Neural crest cell (in vitro differentiated cells): ENCODE results near the gene ADAT2. TPM values are rescaled to one million over a fixed set of nuclear protein-coding genes. Genes with fewer than 3 reads are reported as not detected.

ENCODE experiments used
- DNase-seq: peaks from one replicate; pipeline ENCODE4 v3.0.0; 2021; ENCODE audit warnings: low read depth, mixed read lengths, low spot score
- H3K27ac Mint-ChIP-seq: one replicate; pipeline ENCODE4 v1.8.0; 2021; ENCODE audit warnings: mild to moderate bottlenecking, mixed read lengths; ENCODE audit not compliant: unreplicated experiment
- H3K27me3 Mint-ChIP-seq: 2 replicates; pipeline ENCODE4 v1.8.0; 2021; ENCODE audit warnings: low read depth, mild to moderate bottlenecking, mixed read lengths
- H3K36me3 Mint-ChIP-seq: 2 replicates; pipeline ENCODE4 v1.8.0; 2021; ENCODE audit warnings: low read depth, mild to moderate bottlenecking, mixed read lengths
- H3K4me1 Mint-ChIP-seq: 2 replicates; pipeline ENCODE4 v1.8.0; 2021; ENCODE audit warnings: mixed read lengths
- H3K4me3 Mint-ChIP-seq: one replicate; pipeline ENCODE4 v1.8.0; 2021; ENCODE audit warnings: mild to moderate bottlenecking, mixed read lengths
- H3K9me3 Mint-ChIP-seq: 2 replicates; pipeline ENCODE4 v1.8.0; 2021; ENCODE audit warnings: mixed read lengths
- total RNA-seq: library from RNA; stranded (reverse); gene quantifications from 2 replicates; pipeline ENCODE4 v1.2.1, GENCODE V29; 2021
- TF ChIP-seq, protein P1 (sequence below): fragments of 200-600 bp; sonication (generic); conservative IDR thresholded peaks from 2 replicates; pipeline ENCODE4 v1.5.0; 2021; ENCODE audit warnings: antibody characterized with exemption, mild to moderate bottlenecking

Gene ADAT2
- total RNA-seq, 1 donor from 2014 or later: 10.1 TPM

DNA sequence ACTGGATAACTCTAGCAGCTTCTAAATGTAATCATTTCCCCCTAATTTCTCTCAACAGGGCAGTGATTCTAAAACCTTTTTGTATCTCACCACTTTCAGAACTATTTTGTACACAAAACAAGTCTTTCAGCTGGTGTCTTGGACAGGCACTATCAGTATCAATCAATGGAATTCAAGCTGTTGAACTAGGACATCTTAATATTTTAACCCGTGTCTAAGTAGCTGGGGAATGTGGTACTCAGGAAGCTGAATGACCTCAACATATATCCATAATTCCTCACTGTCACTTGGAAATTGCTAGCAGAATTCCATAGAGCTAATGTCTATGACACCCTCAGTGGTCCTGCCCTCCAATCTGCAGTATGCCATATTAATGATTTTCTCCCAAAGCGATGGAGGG is 24.5 kb downstream of the ADAT2 start:
- TF ChIP-seq, protein P1, sequence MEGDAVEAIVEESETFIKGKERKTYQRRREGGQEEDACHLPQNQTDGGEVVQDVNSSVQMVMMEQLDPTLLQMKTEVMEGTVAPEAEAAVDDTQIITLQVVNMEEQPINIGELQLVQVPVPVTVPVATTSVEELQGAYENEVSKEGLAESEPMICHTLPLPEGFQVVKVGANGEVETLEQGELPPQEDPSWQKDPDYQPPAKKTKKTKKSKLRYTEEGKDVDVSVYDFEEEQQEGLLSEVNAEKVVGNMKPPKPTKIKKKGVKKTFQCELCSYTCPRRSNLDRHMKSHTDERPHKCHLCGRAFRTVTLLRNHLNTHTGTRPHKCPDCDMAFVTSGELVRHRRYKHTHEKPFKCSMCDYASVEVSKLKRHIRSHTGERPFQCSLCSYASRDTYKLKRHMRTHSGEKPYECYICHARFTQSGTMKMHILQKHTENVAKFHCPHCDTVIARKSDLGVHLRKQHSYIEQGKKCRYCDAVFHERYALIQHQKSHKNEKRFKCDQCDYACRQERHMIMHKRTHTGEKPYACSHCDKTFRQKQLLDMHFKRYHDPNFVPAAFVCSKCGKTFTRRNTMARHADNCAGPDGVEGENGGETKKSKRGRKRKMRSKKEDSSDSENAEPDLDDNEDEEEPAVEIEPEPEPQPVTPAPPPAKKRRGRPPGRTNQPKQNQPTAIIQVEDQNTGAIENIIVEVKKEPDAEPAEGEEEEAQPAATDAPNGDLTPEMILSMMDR: no peak
- DNase-seq: no peak
- Mint-ChIP-seq H3K36me3 (peaks cover 5% of the 10 kb centered on the region), H3K27ac (no peak overlapping the region), H3K4me1 (no peaks in the 10 kb centered on the region), H3K27me3 (no peaks in the 10 kb centered on the region), H3K4me3 (no peak overlapping the region), H3K9me3 (no peaks in the 10 kb centered on the region)

DNA sequence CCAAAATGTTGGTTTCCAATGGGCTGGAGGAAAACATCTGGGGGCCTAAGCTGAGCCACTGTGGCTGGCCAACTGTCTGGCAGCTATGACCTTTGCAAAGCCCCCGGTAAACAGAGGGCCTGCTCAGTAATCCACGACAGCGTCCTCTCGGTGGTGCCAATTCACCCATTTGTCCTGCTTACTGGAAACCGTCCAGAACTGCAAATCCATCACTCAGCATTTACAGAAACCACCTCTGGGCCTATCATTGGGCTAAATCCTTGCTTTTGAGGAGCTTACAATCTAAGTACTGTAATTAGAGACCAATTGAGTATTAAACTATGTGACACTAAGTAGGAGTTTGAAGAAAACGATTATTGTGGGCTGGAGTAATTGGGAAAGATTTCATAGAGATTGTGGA is 31.0 kb downstream of the ADAT2 start:
- Mint-ChIP-seq H3K9me3 (no peaks in the 10 kb centered on the region), H3K4me1 (no peaks in the 10 kb centered on the region), H3K27ac (no peak overlapping the region), H3K27me3 (no peaks in the 10 kb centered on the region), H3K36me3 (peaks cover 3% of the 10 kb centered on the region), H3K4me3 (no peak overlapping the region)
- TF ChIP-seq, protein P1: no peak
- no peak for DNase-seq

DNA sequence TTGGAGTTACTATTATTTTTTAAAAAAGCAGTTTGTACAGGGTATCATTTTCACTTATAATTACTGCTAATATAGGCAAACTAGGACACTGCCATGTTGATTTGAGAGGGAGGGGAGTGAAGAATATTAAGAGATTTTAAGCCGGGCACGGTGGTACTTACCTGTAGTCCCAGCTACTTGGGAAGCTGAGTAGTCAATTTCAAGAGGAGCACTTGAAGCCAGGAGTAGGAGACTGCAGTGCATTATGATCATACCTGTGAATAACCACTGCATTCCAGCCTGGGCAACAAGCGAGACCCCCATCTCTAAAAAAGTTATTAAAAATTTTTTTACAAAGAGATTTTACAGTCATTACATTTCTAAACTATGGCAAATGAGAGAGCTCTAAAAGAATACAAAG is 35.7 kb downstream of the ADAT2 start:
- Mint-ChIP-seq H3K27ac (no peak overlapping the region), H3K9me3 (peaks cover 3% of the 10 kb centered on the region), H3K4me3 (no peak overlapping the region), H3K27me3 (no peaks in the 10 kb centered on the region), H3K36me3 (no peaks in the 10 kb centered on the region), H3K4me1 (peaks cover 9% of the 10 kb centered on the region)
- TF ChIP-seq, protein P1: no peak
- DNase-seq: no peak

DNA sequence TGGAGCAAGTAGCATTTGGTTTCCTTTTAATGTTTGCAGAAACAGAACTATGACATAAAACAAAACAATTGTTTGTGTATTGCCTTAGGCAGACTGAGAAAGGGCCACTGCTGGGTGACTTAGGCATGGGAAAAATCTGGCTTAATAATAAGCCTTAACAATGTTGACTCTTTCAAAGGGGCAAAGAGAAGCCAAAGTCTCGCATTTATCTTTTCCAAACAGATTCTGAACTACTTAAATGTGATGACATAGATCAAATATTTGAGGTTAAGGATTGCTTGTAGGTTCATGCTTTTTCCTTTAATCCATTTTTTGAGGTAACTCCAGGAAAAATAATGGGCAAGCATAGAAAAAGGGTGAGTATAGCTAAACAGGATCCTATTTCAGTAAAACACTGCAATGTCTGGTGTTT is 39.6 kb downstream of the ADAT2 start:
- H3K9me3 Mint-ChIP-seq: peaks cover 8% of the 10 kb centered on the region
- no peaks in the 10 kb centered on the region for H3K36me3 Mint-ChIP-seq
- no peak overlapping the region for H3K27ac Mint-ChIP-seq
- peaks cover 9% of the 10 kb centered on the region for H3K4me1 Mint-ChIP-seq
- H3K27me3 Mint-ChIP-seq: no peaks in the 10 kb centered on the region
- TF ChIP-seq, protein P1: no peak
- H3K4me3 Mint-ChIP-seq: no peak overlapping the region
- DNase-seq: no peak

DNA sequence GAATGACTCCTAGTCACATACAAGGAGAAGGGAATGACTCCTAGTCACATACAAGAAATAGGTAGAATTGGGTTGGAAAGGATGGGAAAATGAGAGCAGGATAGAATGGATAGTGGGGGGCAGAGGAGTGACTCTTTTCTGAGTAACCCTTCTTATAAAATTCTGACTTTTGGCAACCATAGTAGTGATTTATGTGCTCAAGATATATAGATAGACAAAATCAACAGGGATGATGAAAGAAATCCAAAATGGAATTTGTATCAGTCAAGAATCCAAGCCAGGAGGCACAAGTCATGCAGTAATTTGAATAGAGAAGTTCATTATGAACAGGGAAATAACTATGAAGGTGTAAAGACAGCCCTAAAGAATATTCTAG is 41.7 kb downstream of the ADAT2 start:
- Mint-ChIP-seq H3K4me1 (peaks cover 9% of the 10 kb centered on the region), H3K9me3 (peaks cover 8% of the 10 kb centered on the region), H3K4me3 (no peak overlapping the region), H3K36me3 (no peaks in the 10 kb centered on the region), H3K27ac (no peak overlapping the region), H3K27me3 (no peaks in the 10 kb centered on the region)
- DNase-seq: no peak
- TF ChIP-seq, protein P1: no peak
